HG02885 (cell line): ENCODE results near the gene GPR173.

ENCODE experiments used
- ATAC-seq: cut with Tn5 transposase; IDR thresholded peaks from one replicate; pipeline ENCODE4 v1.9.1; 2021; ENCODE audit warnings: mild to moderate bottlenecking; ENCODE audit not compliant: unreplicated experiment, poor library complexity

The GPR173 gene

DNA sequence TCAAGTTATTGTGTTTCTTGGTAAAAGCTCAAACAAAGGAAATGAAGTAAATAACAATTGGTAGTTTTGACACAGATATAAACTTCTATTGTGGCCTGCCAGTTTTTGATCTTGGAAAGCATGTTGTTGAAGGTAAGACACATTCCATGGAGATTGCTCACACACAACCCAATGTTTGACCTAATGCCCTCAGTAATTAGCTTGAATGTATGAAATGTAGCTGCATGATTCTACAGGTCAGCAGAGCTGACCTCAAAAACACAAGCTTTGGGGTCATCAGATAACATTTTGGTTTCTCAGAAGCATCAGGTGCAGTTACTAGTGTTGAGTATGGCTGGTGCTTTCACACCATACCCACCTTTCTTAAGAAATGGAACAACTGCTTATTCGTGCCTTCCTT is 16.5 kb downstream of the GPR173 start:
- no peak for ATAC-seq

DNA sequence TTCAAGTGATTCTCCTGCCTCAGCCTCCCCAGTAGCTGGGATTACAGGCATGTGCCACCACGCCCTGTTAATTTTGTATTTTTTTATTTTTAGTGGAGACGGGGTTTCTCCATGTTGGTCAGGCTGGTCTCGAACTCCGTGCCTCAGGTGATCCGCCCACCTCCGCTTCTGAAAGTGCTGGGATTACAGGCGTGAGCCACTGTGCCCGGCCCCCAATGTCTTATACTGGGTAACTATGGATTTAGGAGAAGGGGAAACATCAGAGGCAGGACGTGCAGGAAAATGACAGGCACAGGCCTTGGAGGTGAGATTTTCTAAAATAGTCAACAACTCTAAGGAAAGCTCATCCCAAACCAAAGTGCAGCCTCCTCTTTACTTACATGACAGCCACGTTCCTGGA is 22.5 kb downstream of the GPR173 start:
- ATAC-seq = no peak

DNA sequence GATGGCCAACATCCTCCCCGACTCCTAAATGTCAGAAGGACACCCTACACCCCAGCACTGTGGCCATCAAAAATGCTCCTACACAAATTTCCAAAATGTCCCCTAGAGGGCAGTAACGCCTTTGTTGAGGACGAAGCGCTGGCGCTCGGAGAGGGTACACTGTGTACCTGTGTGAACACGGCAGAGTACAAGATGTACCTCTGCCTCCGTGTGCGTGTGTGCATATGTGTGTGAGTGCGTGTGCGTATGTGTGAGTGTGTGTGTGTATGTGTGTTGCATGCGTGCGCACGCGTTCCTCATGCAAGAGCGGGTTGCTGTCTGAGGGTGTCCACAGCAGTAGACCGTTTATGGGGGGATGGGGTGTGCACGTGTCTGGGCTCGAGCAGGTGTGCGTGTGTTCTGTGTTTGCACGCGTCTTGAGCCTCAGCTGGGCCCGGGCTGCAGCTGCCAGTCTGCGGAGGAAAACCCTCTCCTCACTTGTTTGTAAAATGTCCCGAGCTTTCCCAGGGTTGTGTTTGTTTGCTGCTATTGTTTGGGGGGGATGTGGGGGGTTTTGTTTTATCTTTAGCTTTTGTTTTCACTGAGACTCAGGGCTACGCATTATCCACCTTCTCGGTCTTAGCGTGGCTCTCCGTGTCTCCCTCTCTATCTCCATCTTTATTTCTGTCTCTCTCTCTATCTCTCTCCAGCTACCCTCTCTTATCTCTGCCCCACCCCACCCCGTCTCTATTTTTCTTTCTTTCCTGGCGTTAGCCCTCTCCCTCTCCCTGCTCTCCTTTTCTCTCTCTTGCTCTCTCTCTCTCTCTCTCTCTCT is 23.2 kb downstream of the GPR173 start:
- peak; percentile 80 for ATAC-seq

DNA sequence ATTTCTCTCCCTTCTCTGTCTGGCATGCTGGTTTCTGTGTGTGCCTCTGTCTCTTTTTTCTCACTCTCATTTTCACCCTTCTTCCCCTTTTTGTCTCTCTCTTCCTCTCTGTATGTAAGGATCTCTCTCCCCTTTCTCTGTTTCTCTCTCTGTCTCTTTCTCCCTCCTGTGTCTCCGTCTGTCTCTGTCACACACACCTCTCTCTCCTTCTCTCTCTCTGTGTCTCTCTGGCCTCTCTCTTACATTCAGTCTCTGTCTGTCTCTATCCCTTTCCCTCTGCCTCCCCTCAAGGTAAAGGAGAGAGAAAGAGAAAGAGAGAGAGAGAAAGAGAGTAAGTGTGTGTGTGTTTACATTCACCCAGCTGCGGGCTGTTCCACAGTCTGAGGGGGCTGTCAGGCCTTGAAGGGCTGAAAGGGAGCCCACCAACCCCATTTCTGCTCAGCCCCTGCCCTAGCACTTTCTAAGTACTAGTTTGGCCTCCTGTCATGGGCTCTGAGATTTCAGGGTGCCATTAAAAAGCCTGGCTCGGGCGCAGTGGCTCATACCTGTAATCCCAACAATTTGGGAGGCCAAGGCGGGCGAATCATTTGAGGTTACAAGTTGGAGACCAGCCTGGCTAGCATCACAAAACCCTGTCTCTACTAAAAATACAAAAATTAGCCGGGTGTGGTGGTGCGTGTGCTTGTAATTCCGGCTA is 24.0 kb downstream of the GPR173 start:
- ATAC-seq = no peak

GRCh38 chrX:53073115-53073586 is 24.6 kb downstream of the GPR173 start:
- no peak for ATAC-seq

DNA sequence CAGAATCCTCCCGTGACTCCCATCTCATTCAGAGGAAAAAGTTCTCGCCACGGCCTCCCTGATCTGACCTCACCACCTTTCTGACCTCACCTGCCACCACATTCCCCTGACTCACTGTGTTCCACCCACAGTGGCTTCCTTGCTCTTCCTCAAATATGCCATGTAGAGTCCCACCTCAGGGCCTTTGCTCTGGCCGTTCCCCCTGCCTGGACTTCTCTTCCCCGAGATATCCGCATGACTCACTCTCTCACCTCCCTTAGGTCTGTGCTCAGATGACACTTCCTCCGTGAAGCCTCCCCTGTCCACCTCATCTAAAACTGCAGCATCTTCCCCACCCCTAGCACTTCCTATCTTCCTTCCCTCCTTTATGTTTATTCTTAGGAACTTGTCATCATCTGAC is 26.4 kb downstream of the GPR173 start:
- ATAC-seq = no peak

- ATAC-seq = no peak
Measured at GRCh38 chrX:53076671-53077070, 28.1 kb downstream of the GPR173 start.

DNA sequence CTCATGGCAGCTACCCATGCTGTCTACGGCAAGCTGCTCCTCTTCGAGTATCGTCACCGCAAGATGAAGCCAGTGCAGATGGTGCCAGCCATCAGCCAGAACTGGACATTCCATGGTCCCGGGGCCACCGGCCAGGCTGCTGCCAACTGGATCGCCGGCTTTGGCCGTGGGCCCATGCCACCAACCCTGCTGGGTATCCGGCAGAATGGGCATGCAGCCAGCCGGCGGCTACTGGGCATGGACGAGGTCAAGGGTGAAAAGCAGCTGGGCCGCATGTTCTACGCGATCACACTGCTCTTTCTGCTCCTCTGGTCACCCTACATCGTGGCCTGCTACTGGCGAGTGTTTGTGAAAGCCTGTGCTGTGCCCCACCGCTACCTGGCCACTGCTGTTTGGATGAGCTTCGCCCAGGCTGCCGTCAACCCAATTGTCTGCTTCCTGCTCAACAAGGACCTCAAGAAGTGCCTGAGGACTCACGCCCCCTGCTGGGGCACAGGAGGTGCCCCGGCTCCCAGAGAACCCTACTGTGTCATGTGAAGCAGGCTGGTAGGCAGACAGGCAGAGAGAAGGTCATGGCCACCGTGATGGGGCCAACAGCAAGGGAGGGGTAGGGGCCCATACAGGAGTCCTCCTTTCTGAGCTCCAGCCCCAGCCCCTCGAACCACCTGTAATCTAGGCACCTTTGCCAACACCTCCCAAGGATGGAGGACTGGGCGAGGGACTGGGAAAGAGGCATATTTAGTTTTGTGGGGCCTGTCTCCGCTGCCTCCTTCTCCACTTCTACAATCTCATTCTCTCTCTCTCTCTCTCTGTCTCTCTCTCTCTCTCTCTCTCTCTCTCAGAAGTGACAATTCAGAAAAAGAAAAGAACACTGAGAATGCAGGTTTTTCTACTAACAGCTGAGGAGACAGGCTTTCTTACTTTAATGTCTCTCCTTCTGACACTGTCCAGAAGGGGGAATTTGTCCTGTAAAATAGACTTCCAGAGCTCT is 28.9 kb downstream of the GPR173 start:
- ATAC-seq = no peak

GRCh38 chrX:53078943-53079342 is 30.4 kb downstream of the GPR173 start:
- no peak for ATAC-seq

DNA sequence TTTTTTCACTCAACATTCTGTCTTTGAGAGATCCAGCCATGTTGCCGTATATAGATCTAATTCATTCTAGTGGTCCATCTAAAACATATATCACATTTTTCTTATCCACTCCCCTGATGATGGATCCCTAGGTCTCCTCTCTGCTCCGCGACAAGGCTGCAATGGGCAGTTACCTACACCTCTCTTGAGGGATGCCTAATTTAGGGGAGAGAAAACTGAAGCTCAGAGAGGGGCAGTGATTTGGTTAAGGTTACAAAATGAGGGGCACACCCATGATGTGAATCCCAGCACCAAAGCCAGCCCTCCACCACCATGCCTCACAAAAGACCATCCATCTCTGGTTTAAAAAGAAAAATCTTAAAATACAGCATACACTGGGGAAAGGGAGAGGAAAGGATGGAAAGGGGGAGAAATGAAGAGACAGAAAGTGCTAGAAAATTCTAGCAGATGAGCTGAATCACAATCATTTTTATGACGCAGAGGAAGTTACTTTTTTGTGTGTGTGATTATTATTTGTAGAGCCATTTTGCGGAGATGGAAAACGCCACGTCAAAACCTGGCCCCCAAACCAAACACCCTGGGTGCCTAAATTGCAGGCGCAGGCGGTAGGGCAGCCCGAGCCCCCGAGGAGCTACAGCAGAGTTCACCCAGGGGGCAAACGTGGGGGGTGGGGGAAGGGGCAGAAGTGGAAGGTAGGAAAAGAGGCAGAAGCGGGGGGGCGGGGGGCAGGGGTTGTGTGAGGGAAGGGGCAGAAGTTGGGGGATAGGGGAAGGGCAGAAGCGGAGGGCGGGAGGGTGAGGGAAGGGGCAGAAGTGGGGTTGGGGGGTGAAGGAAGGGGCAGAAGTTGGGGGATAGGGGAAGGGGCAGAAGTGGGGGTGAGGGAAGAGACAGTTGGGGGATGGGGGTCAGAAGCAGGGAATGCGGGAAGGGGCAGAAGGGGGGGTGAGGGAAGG is 32.3 kb downstream of the GPR173 start:
- ATAC-seq = no peak

DNA sequence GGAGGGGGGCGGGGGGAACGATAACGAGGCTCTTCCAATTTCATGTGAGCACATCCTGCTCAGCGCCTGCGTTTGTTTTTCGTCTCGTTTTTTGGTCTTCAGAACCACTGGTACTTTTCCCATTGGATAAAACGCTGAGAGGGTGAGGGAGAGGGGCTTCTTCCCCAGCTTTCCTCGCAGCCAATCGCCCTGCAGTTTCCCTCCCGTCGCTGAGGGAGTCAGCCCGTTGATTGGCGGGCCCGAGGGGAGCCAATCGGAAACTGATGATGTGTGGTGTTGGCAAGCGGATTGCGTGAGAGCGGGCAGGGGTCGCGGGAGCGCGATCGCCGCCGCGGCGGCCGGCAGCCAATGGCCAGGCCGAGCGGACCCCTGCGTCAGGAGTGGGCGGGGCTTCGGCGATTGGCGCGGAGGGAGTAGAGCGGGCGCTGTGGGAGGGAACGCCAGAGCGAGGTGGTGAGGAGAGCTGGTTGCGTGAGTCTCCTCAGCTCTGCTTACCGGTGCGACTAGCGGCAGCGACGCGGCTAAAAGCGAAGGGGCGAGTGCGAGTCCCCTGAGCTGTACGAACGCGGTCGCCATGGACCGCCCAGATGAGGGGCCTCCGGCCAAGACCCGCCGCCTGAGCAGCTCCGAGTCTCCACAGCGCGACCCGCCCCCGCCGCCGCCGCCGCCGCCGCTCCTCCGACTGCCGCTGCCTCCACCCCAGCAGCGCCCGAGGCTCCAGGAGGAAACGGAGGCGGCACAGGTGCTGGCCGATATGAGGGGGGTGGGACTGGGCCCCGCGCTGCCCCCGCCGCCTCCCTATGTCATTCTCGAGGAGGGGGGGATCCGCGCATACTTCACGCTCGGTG is 33.6 kb downstream of the GPR173 start, which contains the start of gene TSPYL2:
TSS of gene TSPYL2 (plus strand) at position 443 of the 848 bp plus-strand sequence. CDS start at position 575, 132 bp downstream.
- ATAC-seq = peak; percentile 95

GRCh38 chrX:53082773-53083616 is 34.4 kb downstream of the GPR173 start:
- no peak for ATAC-seq

DNA sequence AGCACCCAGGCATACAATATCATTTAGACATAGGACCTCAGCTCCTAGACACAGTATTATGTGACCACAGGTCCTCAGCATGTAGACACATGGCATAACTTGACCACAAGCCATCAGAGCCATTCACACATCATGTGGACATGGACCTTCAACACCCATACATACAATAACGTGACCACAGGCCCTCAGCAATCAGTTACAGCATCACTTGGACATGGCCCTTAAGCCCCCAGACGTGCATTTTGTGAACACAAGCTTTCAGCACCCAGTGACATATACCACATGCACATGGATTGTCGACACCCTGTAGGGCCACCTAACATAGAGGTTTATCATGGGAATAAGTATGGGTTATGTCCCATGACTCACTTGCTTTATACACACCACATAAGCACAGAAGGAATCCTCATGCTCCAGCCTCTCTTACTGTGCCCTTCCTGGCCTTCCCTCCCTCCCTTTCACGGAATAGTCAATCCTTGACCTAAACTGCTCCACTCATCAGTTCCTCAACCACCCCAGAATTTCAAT is 35.5 kb downstream of the GPR173 start:
- no peak for ATAC-seq

DNA sequence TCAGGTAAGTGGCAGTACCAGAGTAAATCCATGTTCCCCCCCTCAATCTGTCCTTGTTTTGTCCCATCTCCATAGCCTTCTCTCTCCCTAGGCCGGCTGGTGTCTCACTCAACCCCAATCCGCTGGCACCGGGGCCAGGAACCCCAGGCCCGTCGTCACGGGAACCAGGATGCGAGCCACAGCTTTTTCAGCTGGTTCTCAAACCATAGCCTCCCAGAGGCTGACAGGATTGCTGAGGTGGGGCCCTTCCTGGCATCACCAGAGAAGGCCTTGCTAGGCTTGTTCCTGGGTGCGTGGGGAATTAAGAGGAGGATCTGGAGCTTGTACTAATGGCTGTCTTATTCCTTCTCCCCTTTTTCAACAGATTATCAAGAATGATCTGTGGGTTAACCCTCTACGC is 36.3 kb downstream of the GPR173 start:
- ATAC-seq = no peak

- ATAC-seq = no peak
Measured at GRCh38 chrX:53085661-53086229, 37.2 kb downstream of the GPR173 start.

- ATAC-seq = no peak
Measured at GRCh38 chrX:53086464-53086863, 37.9 kb downstream of the GPR173 start.

DNA sequence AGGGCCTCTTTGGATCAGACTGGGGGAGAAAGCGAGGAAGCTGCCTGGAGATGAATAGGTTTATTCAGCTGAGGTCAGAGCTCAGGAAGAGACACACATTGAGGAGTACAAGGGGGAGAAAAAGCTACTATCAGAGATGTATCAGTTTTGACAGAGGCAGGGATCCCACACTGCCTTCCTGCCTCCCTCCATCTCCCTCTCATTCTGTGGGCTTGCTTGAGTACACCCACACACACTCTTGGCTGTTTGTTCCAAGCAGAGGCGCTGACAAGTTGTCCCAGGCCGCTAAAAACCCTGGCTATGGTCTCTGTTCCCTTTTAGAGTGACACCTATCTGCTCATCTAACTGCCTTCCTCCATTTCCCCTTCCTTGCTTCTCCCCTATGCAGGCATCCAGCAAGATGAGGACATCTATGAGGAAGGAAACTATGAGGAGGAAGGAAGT is 38.8 kb downstream of the GPR173 start:
- ATAC-seq = no peak
